BLaER1 treated with 17β-estradiol and CSF1 and Interleukin-3, amounts not matched to agents 10 nM and 100 nM (cell line): ENCODE results near the gene RGS13.

ENCODE experiments used
- H3K27ac ChIP-seq, 11 experiments: shearing (Covaris generic); formaldehyde crosslinking; 2 replicates each; pipeline ENCODE4 v1.8.1; 2022
- H3K27me3 ChIP-seq, 11 experiments: shearing (Covaris generic); formaldehyde crosslinking; 2 replicates each; pipeline ENCODE4 v1.8.1; 2022
- H3K36me3 ChIP-seq, 11 experiments: shearing (Covaris generic); formaldehyde crosslinking; 2 replicates each; pipeline ENCODE4 v1.8.1; 2022
- H3K4me1 ChIP-seq, 10 experiments: shearing (Covaris generic); formaldehyde crosslinking; 2 replicates each; pipeline ENCODE4 v1.8.1; 2022
- H3K4me2 ChIP-seq, 11 experiments: shearing (Covaris generic); formaldehyde crosslinking; 2 replicates each; pipeline ENCODE4 v1.8.1; 2022
- H3K4me3 ChIP-seq, 10 experiments: shearing (Covaris generic); formaldehyde crosslinking; 2 replicates each; pipeline ENCODE4 v1.8.1; 2022
- H3K9ac ChIP-seq, 11 experiments: shearing (Covaris generic); formaldehyde crosslinking; 2 replicates each; pipeline ENCODE4 v1.8.1; 2022
- H3K9me3 ChIP-seq, 11 experiments: shearing (Covaris generic); formaldehyde crosslinking; replicated peaks in 1 of 11; 2 replicates each; pipeline ENCODE4 v1.8.1; 2022
- H4K20me1 ChIP-seq, 11 experiments: shearing (Covaris generic); formaldehyde crosslinking; 2 replicates each; pipeline ENCODE4 v1.8.1; 2022
- Cebpa-rat ChIP-seq, 11 experiments: shearing (Covaris generic); IDR thresholded peaks; 2 replicates each; pipeline ENCODE4 v1.8.1; 2022

The RGS13 gene

DNA sequence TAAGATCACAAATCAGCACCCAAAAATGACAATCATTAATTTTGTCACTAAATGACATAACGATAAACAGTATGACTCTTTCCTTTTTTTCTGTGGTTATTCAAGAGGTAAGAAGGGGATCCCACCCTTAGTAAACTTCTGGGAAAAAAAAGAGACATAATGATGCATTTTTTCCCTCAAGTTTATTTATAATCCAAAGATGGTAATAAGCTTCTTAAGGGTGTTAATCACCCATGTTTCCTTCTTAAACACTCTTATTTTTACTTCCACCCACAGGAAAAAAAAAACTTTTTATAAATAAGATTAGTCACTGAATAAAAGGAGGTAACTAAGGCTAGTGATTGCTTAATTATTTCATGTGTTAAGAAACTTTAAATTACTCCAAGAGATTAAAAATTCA, 35.7 kb upstream of the RGS13 start:
- H3K27me3 ChIP-seq, result peaks cover 0 to 12% (median 0%) of the 10 kb centered on the region in 11 experiments; a peak in 2 of 22 replicates
- no peaks in the 10 kb centered on the region for H3K36me3 ChIP-seq
- peaks cover 14 to 74% (median 43%) of the 10 kb centered on the region in 10 experiments for H3K4me1 ChIP-seq
- H3K4me2 ChIP-seq, result peak overlapping the region in 5 of 11 experiments; percentile 22 to 57 (median 27); a peak in 8 of 22 replicates
- H3K9ac ChIP-seq, result no peak overlapping the region
- TF ChIP-seq Cebpa-rat (IDR thresholded peaks at IDR 0.05), result no peak
- H4K20me1 ChIP-seq, result no peaks in the 10 kb centered on the region
- H3K4me3 ChIP-seq, result no peak overlapping the region
- no peaks in the 10 kb centered on the region for H3K9me3 ChIP-seq
- H3K27ac ChIP-seq, result peak overlapping the region in 1 of 11 experiments; percentile 40; a peak in 1 of 22 replicates

DNA sequence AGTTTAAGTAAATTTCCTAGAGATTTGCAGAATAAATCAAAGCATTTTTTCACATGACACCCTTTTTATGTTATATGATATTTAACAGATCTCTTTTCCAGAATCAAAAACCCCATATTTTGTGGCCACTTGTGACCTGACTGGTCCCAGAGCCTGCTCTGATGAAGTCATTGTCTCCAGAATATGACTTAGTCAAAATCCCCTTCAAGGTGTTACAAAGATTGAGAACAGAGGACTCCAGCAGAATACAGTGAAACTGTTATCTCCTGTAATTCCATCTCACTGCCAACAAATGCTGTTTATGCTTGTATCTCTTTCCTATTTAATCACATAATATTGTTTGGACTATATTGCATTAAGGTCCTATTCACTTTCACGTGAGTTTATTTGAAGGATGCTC, 34.8 kb upstream of the RGS13 start:
- Histone ChIP-seq H3K4me1 (peaks cover 17 to 81% (median 49%) of the 10 kb centered on the region in 10 experiments), H3K4me2 (peak overlapping the region in 8 of 11 experiments; percentile 5 to 57 (median 20); a peak in 9 of 22 replicates), H3K27ac (peak overlapping the region in 1 of 11 experiments; percentile 2; a peak in 1 of 22 replicates), H3K4me3 (no peak overlapping the region), H4K20me1 (no peaks in the 10 kb centered on the region), H3K9me3 (peaks cover 0 to 1% (median 0%) of the 10 kb centered on the region in 11 experiments; a peak in 1 of 22 replicates), H3K9ac (no peak overlapping the region), H3K27me3 (peaks cover 0 to 12% (median 0%) of the 10 kb centered on the region in 11 experiments; a peak in 2 of 22 replicates), H3K36me3 (no peaks in the 10 kb centered on the region)
- TF ChIP-seq Cebpa-rat (IDR thresholded peaks at IDR 0.05), result no peak

DNA sequence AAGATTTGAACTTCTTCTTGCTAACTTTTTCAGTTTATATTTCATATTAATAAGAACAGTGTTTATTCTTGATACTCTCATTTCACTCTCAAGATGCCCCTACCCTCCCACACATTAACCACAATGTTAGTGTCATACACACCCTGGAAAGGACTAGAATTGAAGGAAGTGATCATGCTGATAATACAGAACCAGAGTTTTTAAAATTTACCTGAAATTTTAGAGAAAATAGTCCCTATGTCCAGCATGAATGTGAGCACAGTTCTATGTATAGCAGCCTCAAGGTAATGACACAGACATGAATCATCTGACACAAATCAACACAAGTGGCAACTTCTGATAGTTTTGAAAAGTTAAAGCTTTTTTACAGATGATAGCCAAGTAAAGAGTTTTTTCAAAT, 34.4 kb upstream of the RGS13 start:
- TF ChIP-seq Cebpa-rat (IDR thresholded peaks at IDR 0.05), result no peak
- Histone ChIP-seq H4K20me1 (no peaks in the 10 kb centered on the region), H3K4me3 (no peak overlapping the region), H3K4me1 (peaks cover 17 to 85% (median 51%) of the 10 kb centered on the region in 10 experiments), H3K4me2 (peak overlapping the region in 6 of 11 experiments; percentile 5 to 57 (median 24); a peak in 8 of 22 replicates), H3K36me3 (no peaks in the 10 kb centered on the region), H3K9ac (no peak overlapping the region), H3K9me3 (peaks cover 0 to 3% (median 0%) of the 10 kb centered on the region in 11 experiments; a peak in 2 of 22 replicates), H3K27ac (peak overlapping the region in 1 of 11 experiments; percentile 2; a peak in 1 of 22 replicates), H3K27me3 (peaks cover 0 to 12% (median 0%) of the 10 kb centered on the region in 11 experiments; a peak in 2 of 22 replicates)

- Histone ChIP-seq H3K4me3 (no peak overlapping the region), H3K4me1 (peaks cover 17 to 96% (median 56%) of the 10 kb centered on the region in 10 experiments), H3K27ac (peak overlapping the region in 1 of 11 experiments; percentile 15; a peak in 1 of 22 replicates), H3K9ac (no peak overlapping the region), H4K20me1 (no peaks in the 10 kb centered on the region), H3K4me2 (peak overlapping the region in 6 of 11 experiments; percentile 9 to 35 (median 21); a peak in 8 of 22 replicates), H3K36me3 (no peaks in the 10 kb centered on the region), H3K27me3 (peaks cover 0 to 17% (median 0%) of the 10 kb centered on the region in 11 experiments; a peak in 2 of 22 replicates), H3K9me3 (peaks cover 0 to 3% (median 0%) of the 10 kb centered on the region in 11 experiments; a peak in 2 of 22 replicates)
- no peak for TF ChIP-seq Cebpa-rat (IDR thresholded peaks at IDR 0.05)
These were observed 33.2 kb upstream of the RGS13 start for GRCh38 chr1:192602757-192603156.

- Histone ChIP-seq H4K20me1 (no peaks in the 10 kb centered on the region), H3K9me3 (peaks cover 0 to 3% (median 0%) of the 10 kb centered on the region in 11 experiments; a peak in 2 of 22 replicates), H3K36me3 (no peaks in the 10 kb centered on the region), H3K9ac (no peak overlapping the region), H3K27ac (peak overlapping the region in 1 of 11 experiments; percentile 15; a peak in 3 of 22 replicates), H3K27me3 (peaks cover 0 to 17% (median 0%) of the 10 kb centered on the region in 11 experiments; a peak in 2 of 22 replicates), H3K4me1 (peaks cover 18 to 96% (median 61%) of the 10 kb centered on the region in 10 experiments), H3K4me3 (no peak overlapping the region), H3K4me2 (peak overlapping the region in 8 of 11 experiments; percentile 4 to 35 (median 15); a peak in 9 of 22 replicates)
- TF ChIP-seq Cebpa-rat (IDR thresholded peaks at IDR 0.05), result no peak
These were observed 32.6 kb upstream of the RGS13 start for GRCh38 chr1:192603218-192603787.

DNA sequence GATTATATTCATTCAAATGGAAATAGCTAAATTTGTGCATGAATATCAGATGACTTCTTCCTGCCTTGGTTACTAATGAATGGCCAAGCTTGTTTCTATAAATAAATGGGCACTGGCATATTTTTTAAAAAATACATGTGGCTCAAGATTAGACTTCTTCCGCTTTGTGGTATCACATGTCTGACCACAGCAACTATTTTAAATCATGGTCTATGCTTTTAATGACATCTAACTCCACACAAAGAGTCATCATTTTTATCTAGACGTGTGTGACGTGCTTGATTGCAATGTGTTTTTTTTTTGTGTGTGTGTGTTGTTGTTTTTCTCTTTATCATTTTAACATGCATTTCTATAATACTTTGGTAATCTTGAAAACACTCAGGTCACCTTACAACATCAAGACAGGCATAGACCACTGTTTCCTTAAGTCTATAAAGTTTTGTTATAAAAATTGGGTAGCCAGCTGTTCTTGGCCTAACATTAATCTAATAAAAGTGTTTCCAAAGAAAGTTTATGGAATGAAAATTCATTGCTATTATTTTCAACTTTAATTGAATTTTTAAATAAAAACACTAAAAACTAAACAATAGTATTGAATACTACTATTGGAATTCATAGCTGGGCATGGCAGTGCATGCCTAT, 30.8 kb upstream of the RGS13 start:
- H3K9ac ChIP-seq, result peak overlapping the region in 1 of 11 experiments; percentile 60; a peak in 1 of 22 replicates
- H3K4me2 ChIP-seq, result peak overlapping the region in 10 of 11 experiments; percentile 16 to 67 (median 40); a peak in 19 of 22 replicates
- no peaks in the 10 kb centered on the region for H3K36me3 ChIP-seq
- H3K4me3 ChIP-seq, result no peak overlapping the region
- TF ChIP-seq Cebpa-rat (IDR thresholded peaks at IDR 0.05), result no peak
- H3K27ac ChIP-seq, result peak overlapping the region; percentile 22 to 75 (median 50); a peak in 13 of 22 replicates
- H3K27me3 ChIP-seq, result peaks cover 0 to 15% (median 0%) of the 10 kb centered on the region in 11 experiments; a peak in 2 of 22 replicates
- no peaks in the 10 kb centered on the region for H4K20me1 ChIP-seq
- peaks cover 26 to 94% (median 66%) of the 10 kb centered on the region in 10 experiments for H3K4me1 ChIP-seq
- H3K9me3 ChIP-seq, result peaks cover 0 to 3% (median 0%) of the 10 kb centered on the region in 11 experiments; a peak in 2 of 22 replicates

DNA sequence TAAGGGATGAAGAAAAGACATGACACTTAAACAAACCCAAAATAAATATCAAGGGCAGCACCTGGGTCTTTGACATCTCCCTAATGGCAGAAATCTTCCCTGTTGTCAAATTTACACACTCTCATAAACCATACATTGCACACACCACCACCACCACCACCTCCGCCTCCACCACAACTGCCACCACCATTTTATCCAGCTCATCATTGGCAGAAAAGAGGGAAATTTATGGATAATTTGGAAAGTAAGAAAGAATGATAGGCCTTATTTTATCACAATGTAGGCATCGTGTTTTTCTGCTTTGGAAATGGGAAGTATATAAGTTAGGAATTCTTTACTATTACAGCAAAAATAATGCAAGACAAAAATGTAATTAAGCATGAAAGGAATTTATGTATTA, 27.3 kb upstream of the RGS13 start:
- peak overlapping the region in 1 of 11 experiments; percentile 8; a peak in 1 of 22 replicates for H3K9ac ChIP-seq

More for the DNA sequence above, 27.3 kb upstream of the RGS13 start:
- Histone ChIP-seq H3K27me3 (peaks cover 0 to 6% (median 0%) of the 10 kb centered on the region in 11 experiments; a peak in 2 of 22 replicates), H3K36me3 (no peaks in the 10 kb centered on the region), H3K4me2 (peak overlapping the region; percentile 47 to 70 (median 56); a peak in 21 of 22 replicates), H3K4me1 (peaks cover 22 to 69% (median 42%) of the 10 kb centered on the region in 10 experiments), H3K9me3 (peaks cover 0 to 3% (median 0%) of the 10 kb centered on the region in 11 experiments; a peak in 2 of 22 replicates), H4K20me1 (no peaks in the 10 kb centered on the region), H3K27ac (peak overlapping the region in 7 of 11 experiments; percentile 17 to 72 (median 57); a peak in 11 of 22 replicates), H3K4me3 (no peak overlapping the region)
- no peak for TF ChIP-seq Cebpa-rat (IDR thresholded peaks at IDR 0.05)
